ENCODE data around the gene CKM.
"Not testable (repeated sequence)": the region's sequence is repeated elsewhere in the genome, so short reads cannot be mapped to it uniquely, and the experiment has no call there.

Gene CKM

GRCh38 chr19:45349430-45349941 lies 26.8 kb upstream of the CKM start:
- in situ Hi-C loops (cut with HindIII; ENCODE audit: low sequenced_read_pairs): loop anchor here (5.0 kb wide), 1 partner anchor 42 kb away; no protein-coding TSS in a partner anchor

GRCh38 chr19:45349126-45349415 lies 26.4 kb upstream of the CKM start:
- in situ Hi-C loops (cut with HindIII; ENCODE audit: low sequenced_read_pairs): loop anchor here (5.0 kb wide), 1 partner anchor 42 kb away; no protein-coding TSS in a partner anchor

GRCh38 chr19:45348367-45349125 lies 25.9 kb upstream of the CKM start:
- in situ Hi-C loops (cut with HindIII; ENCODE audit: low sequenced_read_pairs): loop anchor here (5.0 kb wide), 1 partner anchor 41 kb away; no protein-coding TSS in a partner anchor

GRCh38 chr19:45347570-45348366 lies 25.1 kb upstream of the CKM start:
- in situ Hi-C loops (cut with HindIII; ENCODE audit: low sequenced_read_pairs): loop anchor here (5.0 kb wide), 1 partner anchor 40 kb away; no protein-coding TSS in a partner anchor

GRCh38 chr19:45346449-45346848 lies 23.8 kb upstream of the CKM start:
- in situ Hi-C loops (cut with HindIII; ENCODE audit: low sequenced_read_pairs): loop anchor here (5.0 kb wide), 1 partner anchor 39 kb away; no protein-coding TSS in a partner anchor

GRCh38 chr19:45345506-45345860 lies 22.8 kb upstream of the CKM start:
- in situ Hi-C loops (cut with HindIII; ENCODE audit: low sequenced_read_pairs): loop anchor here (5.0 kb wide), 1 partner anchor 38 kb away; no protein-coding TSS in a partner anchor

GRCh38 chr19:45344621-45345505 lies 22.2 kb upstream of the CKM start:
- in situ Hi-C loops (cut with HindIII; ENCODE audit: low sequenced_read_pairs): loop anchor here (5.0 kb wide), 2 partner anchors 38 to 113 kb away; no protein-coding TSS in a partner anchor

- in situ Hi-C loops (cut with HindIII; ENCODE audit: low sequenced_read_pairs): loop anchor here (5.0 kb wide), 1 partner anchor 111 kb away; no protein-coding TSS in a partner anchor
These were observed 20.2 kb upstream of the CKM start for GRCh38 chr19:45342911-45343310.

GRCh38 chr19:45340899-45341453 lies 18.3 kb upstream of the CKM start:
- in situ Hi-C loops (cut with HindIII; ENCODE audit: low sequenced_read_pairs): loop anchor here (5.0 kb wide), 1 partner anchor 109 kb away; no protein-coding TSS in a partner anchor

- in situ Hi-C loops (cut with HindIII; ENCODE audit: low sequenced_read_pairs): loop anchor here (5.0 kb wide), 1 partner anchor 108 kb away; no protein-coding TSS in a partner anchor
These were observed 17.7 kb upstream of the CKM start, which contains the start of gene KLC3 for GRCh38 chr19:45340232-45340898. Gene KLC3 (plus strand): TSS chr19:45340750. CDS start chr19:45345542, 4,792 bp downstream.

GRCh38 chr19:45339629-45340028 lies 17.0 kb upstream of the CKM start:
- in situ Hi-C loops (cut with HindIII; ENCODE audit: low sequenced_read_pairs): loop anchor here (5.0 kb wide), 1 partner anchor 107 kb away; no protein-coding TSS in a partner anchor

- in situ Hi-C loops (cut with HindIII; ENCODE audit: low sequenced_read_pairs): no loop called here
These were observed 14.1 kb upstream of the CKM start for GRCh38 chr19:45336696-45337251.

- in situ Hi-C loops (cut with HindIII; ENCODE audit: low sequenced_read_pairs): not testable (repeated sequence)
These were observed 12.2 kb upstream of the CKM start for GRCh38 chr19:45334881-45335280.

GRCh38 chr19:45333609-45334303 lies 11.1 kb upstream of the CKM start:
- in situ Hi-C loops (cut with HindIII; ENCODE audit: low sequenced_read_pairs): no loop called here

- in situ Hi-C loops (cut with HindIII; ENCODE audit: low sequenced_read_pairs): no loop called here
These were observed 8.7 kb upstream of the CKM start for GRCh38 chr19:45331411-45331810.

- in situ Hi-C loops (cut with HindIII; ENCODE audit: low sequenced_read_pairs): no loop called here
These were observed 4.9 kb upstream of the CKM start for GRCh38 chr19:45327404-45328143.

GRCh38 chr19:45324349-45324907 lies 1.8 kb upstream of the CKM start:
- in situ Hi-C loops (cut with HindIII; ENCODE audit: low sequenced_read_pairs): no loop called here

All from endothelial cell of hepatic sinusoid (primary cell).